NB4 (cell line): Measurements from ENCODE around the gene MRPS7.

Source experiments
- CTCF ChIP-seq: IDR thresholded peaks from one replicate; pipeline ENCODE4 v1.5.1; 2012; ENCODE audit warnings: low read depth, low read length
- POLR2A ChIP-seq: IDR thresholded peaks from 2 replicates; pipeline ENCODE4 v1.6.1; 2011; ENCODE audit warnings: mild to moderate bottlenecking; ENCODE audit not compliant: insufficient read length; ENCODE audit errors: extremely low read depth
- TF ChIP-seq, protein P1 (sequence below): IDR thresholded peaks from 2 replicates; pipeline ENCODE4 v1.6.1; 2011; ENCODE audit warnings: low read depth, low read length

DNA sequence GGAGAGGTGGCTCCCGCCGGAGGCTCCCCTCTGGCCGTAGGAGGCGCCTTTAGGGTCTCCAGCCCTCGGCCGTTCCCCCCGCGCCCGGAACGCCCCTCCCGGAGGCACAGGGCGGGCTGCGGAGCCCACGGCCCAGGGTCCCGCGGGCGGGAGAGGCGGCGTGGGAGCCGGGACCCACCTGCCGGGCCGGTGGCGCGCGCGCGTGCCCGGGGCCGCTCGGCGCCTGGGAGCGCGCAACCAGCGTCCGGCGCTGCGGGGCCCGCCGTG lies 9.2 kb downstream of the MRPS7 start, which contains the start of gene MIF4GD:
- TF ChIP-seq POLR2A (peak; percentile 52), CTCF (no peak)
- TF ChIP-seq, protein P1, sequence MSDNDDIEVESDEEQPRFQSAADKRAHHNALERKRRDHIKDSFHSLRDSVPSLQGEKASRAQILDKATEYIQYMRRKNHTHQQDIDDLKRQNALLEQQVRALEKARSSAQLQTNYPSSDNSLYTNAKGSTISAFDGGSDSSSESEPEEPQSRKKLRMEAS: no peak
